ENCODE data around the gene CREB3L2.
"Not testable (repeated sequence)": the region's sequence is repeated elsewhere in the genome, so short reads cannot be mapped to it uniquely, and the experiment has no call there.

CREB3L2 gene

DNA sequence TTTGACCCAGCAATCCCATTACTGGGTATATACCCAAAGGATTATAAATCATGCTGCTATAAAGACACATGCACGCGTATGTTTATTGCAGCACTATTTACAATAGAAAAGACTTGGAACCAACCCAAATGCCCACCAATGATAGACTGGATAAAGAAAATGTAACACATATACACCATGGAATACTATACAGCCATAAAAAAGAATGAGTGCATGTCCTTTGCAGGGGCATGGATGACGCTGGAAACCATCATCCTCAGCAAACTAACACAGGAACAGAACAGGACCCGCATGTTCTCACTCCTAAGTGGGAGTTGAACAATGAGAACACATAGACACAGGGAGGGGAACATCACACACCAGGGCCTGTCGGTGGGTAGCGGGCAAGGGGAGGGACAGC, 75.7 kb downstream of the CREB3L2 start:
- DNase-seq = not testable (repeated sequence)

- DNase-seq = no peak
Measured at GRCh38 chr7:137925754-137926153, 76.1 kb downstream of the CREB3L2 start.

- no peak for DNase-seq
Measured at GRCh38 chr7:137925091-137925490, 76.8 kb downstream of the CREB3L2 start.

- no peak for DNase-seq
Measured at GRCh38 chr7:137923380-137923779, 78.5 kb downstream of the CREB3L2 start.

DNA sequence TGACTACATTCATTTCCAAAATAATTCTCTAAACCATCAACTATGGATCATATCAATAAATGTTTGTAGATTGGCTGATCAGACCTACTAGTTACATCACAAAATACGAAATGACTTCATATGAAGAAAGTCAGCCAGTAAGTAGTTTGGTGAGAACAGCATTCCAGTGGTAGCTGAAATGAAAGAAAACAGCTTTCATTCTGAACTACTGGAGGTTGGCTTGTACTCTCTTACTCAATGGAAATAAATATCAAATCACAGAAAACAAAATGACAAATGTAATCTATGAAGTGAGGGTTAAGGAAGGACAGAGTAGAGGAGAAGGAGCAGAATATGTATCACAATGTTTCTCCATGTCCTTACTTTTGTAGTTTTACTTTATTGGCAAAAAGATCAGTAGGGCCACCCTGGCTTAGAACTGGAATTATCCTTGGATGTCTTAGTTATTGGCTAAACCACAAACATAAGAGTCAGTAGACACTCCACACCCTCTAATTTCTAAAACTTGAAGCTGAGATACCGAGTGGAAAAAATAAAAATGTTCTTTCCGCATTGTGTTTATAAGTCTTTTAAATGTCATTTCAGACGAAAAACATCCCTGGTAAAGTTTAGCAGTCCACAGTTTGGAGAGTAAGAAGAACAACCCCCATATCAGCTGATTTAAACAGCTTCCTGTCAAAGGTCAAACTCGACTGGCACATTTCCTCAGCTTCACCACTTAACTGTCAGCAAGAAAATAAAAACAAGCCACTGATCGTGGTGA, 81.1 kb downstream of the CREB3L2 start:
- no peak for DNase-seq

DNA sequence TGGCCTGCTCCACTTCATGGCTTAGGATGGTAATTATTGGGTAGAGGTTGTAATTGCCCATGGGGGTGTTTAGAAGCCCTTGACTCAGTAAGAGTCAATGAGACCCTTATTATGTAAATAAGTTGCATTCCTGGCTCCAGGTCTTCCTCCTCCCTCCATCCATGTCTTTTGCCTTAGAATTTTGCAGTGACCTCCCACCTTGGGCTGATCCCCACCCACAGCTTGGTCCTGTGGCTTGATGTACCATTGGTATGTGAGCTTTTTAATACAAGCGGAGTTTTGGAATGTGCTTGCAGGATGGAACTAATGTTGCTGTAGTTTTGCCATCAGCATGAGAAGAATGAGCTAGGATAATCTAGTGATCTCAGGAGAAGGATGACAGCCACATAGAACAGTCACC, 81.9 kb downstream of the CREB3L2 start:
- no peak for DNase-seq

DNA sequence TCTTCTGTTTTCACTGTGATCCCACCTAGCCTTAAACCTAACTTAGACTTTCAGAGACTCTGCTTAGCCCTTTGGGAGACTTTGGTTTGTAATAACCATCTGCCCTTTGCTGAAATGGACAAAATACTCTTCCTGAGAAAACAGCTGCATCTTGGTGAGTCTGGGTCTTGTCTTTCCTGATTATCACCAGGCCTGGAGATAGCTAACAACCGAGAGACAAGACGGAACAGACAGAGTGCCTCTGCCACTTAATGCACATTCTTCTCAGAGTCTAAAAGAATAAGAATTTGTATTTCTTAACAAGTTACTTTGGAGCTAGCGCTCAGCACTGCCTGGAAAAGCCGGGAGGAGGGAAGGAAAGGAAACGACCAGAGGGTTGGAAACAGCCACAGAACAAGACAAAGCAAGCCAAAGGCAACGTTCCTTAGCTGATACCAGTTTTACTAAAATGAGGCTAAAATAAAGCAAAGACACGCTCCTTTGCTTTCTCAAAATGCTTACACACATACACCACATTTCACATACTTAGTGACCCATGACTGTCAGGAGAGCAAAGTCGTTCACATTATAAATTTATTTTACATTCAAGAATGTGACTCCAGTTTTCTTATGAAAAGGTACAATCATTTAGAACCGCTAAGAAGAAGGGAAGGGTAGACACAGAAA, 84.8 kb downstream of the CREB3L2 start:
- no peak for DNase-seq

GRCh38 chr7:137916564-137916963, 85.3 kb downstream of the CREB3L2 start:
- no peak for DNase-seq

DNA sequence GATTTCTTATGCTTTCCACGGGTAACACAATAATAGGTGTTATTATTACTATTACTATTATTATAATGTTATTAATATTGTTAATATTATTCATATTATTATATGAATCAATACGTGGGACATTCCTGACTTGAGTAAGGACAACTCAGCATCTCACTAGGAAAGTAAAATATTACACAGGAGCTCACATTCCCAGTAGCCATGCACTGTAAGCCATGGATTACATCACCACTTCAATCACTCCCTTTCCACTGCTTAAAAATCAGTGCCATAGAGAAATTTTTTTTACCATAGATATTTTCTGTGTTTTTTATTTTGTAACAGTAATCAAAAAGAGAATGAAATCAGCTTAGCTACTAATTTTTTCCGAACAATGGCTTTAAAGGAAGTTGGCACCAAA, 86.6 kb downstream of the CREB3L2 start:
- no peak for DNase-seq

DNA sequence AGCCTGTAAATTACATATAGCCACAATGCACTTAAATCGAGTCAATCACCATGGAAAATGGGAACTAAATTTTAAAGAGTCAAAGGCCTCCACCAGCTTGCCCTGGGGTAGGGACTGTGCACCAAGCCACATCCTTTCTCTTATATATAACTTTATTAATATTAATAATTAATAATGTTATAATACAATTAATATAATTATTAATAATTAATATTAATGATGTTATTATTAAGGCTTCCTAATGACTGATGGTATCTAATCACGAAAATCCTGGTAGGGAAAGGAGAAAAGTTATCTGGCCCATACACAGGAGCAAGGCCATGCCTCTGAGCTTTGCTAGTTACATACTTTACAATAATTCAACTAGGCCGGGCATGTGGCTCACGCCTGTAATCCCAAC, 87.9 kb downstream of the CREB3L2 start:
- no peak for DNase-seq

DNA sequence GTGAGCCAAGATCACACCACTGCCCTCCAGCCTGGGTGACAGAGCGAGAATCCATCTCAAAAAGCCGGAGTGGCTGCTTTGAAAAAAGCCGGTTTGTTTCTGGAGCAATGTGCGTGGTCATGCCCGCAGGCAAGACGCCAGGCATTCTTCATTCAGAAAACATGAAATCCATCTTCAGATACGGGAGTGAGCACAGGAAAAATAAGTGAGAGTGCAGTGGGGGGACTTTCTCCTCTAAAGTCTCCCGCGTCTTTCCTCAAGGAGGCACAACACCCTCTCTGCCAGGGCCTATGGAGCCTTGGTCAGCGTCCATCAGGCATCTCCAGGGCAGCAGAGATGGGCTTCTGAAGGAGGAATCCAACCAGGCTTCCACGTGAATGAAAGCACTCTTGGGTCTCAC, 92.8 kb downstream of the CREB3L2 start:
- DNase-seq = no peak

- no peak for DNase-seq
Measured at GRCh38 chr7:137908106-137908505, 93.8 kb downstream of the CREB3L2 start.

DNA sequence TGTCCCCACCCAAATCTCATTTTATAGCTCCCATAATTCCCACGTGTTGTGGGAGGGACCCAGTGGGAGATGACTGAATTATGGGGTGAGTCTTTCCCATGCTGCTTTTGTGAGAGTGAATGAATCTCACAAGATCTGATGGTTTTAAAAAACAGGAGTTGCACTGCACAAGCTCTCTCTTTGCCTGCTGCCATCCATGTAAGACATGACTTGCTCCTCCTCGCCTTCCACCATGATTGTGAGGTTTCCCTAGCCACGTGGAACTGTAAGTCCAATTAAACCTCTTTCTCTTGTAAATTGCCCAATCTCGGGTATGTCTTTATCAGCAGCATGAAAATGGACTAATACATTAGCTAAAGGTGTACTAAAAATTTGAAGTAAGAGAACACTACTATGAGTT, 95.2 kb downstream of the CREB3L2 start:
- not testable (repeated sequence) for DNase-seq

- DNase-seq = no peak
Measured at GRCh38 chr7:137904833-137905232, 97.1 kb downstream of the CREB3L2 start.

- DNase-seq = peak; percentile 65 to 67
Measured at GRCh38 chr7:137903382-137904169, 98.3 kb downstream of the CREB3L2 start.

GRCh38 chr7:137900137-137900536, 101.7 kb downstream of the CREB3L2 start:
- no peak for DNase-seq

- peak; percentile 82 to 86 for DNase-seq
Measured at GRCh38 chr7:137898839-137899721, 102.8 kb downstream of the CREB3L2 start.

- DNase-seq = no peak
Measured at GRCh38 chr7:137895301-137896221, 106.3 kb downstream of the CREB3L2 start.

- no peak for DNase-seq
Measured at GRCh38 chr7:137893143-137893742, 108.6 kb downstream of the CREB3L2 start.

- no peak for DNase-seq
Measured at GRCh38 chr7:137891016-137891655, 110.8 kb downstream of the CREB3L2 start.
